Trophoblast cell (in vitro differentiated cells and primary cell): ENCODE measurements around the gene TM9SF1.
"Not testable (repeated sequence)": the region's sequence is repeated elsewhere in the genome, so short reads cannot be mapped to it uniquely, and the experiment has no call there.

Experiments
- DNase-seq, 2 donors: peaks; one replicate each; pipeline ENCODE4 v3.0.0-alpha.2; 2016
- H2AFZ ChIP-seq: 2 replicates; pipeline ENCODE4 v1.6.1; 2013; ENCODE audit warnings: low read length, moderate library complexity, mild to moderate bottlenecking; ENCODE audit not compliant: insufficient read depth, poor library complexity
- H2AK5ac ChIP-seq: 2 replicates; pipeline ENCODE4 v1.6.1; 2013; ENCODE audit warnings: mild to moderate bottlenecking, low read length
- H2BK120ac ChIP-seq: 2 replicates; pipeline ENCODE4 v1.6.1; 2013; ENCODE audit warnings: low read length, mild to moderate bottlenecking, moderate library complexity; ENCODE audit not compliant: insufficient read depth, poor library complexity
- H2BK12ac ChIP-seq: 2 replicates; pipeline ENCODE4 v1.6.1; 2013; ENCODE audit warnings: mild to moderate bottlenecking, low read length, moderate library complexity
- H2BK5ac ChIP-seq: 2 replicates; pipeline ENCODE4 v1.6.1; 2013; ENCODE audit warnings: low read length, low read depth, moderate library complexity, mild to moderate bottlenecking; ENCODE audit not compliant: poor library complexity
- H3K14ac ChIP-seq: 2 replicates; pipeline ENCODE4 v1.6.1; 2013; ENCODE audit warnings: mild to moderate bottlenecking, low read length
- H3K18ac ChIP-seq: 2 replicates; pipeline ENCODE4 v1.6.1; 2013; ENCODE audit warnings: mild to moderate bottlenecking, low read length
- H3K23ac ChIP-seq: 2 replicates; pipeline ENCODE4 v1.6.1; 2013; ENCODE audit warnings: low read length
- H3K27ac ChIP-seq: 2 replicates; pipeline ENCODE4 v1.5.1; 2013; ENCODE audit warnings: low read depth, mild to moderate bottlenecking, inconsistent platforms, low read length, moderate library complexity
- H3K27me3 ChIP-seq: 2 replicates; pipeline ENCODE4 v1.6.1; 2013; ENCODE audit warnings: inconsistent platforms, mild to moderate bottlenecking, low read length, moderate library complexity; ENCODE audit not compliant: insufficient read depth
- H3K36me3 ChIP-seq, 2 experiments: 1 replicate in 1 of 2; 2 replicates in 1 of 2; pipeline ENCODE4 v1.6.1; 2013; ENCODE audit warnings: low read length in 2 of 2, mild to moderate bottlenecking in 2 of 2, moderate library complexity in 1 of 2; ENCODE audit not compliant: insufficient read depth in 2 of 2, control insufficient read depth in 1 of 2
- H3K4ac ChIP-seq: 2 replicates; pipeline ENCODE4 v1.6.1; 2013; ENCODE audit warnings: low read depth, mild to moderate bottlenecking, low read length, moderate library complexity
- H3K4me1 ChIP-seq, 2 experiments: 1 replicate in 1 of 2; 2 replicates in 1 of 2; pipeline ENCODE4 v1.6.1; 2013; ENCODE audit warnings: low read length in 2 of 2, mild to moderate bottlenecking in 2 of 2, moderate library complexity in 1 of 2; ENCODE audit not compliant: insufficient read depth in 2 of 2, control insufficient read depth in 1 of 2
- H3K4me2 ChIP-seq: 2 replicates; pipeline ENCODE4 v1.6.1; 2013; ENCODE audit warnings: inconsistent platforms, mild to moderate bottlenecking, low read length, moderate library complexity
- H3K4me3 ChIP-seq: 2 replicates; pipeline ENCODE4 v1.5.1; 2013; ENCODE audit warnings: mild to moderate bottlenecking, low read depth, low read length, inconsistent platforms
- H3K79me1 ChIP-seq: one replicate; pipeline ENCODE4 v1.6.1; 2013; ENCODE audit warnings: low read length
- H3K79me2 ChIP-seq: 2 replicates; pipeline ENCODE4 v1.6.1; 2013; ENCODE audit warnings: low read length, mild to moderate bottlenecking; ENCODE audit not compliant: control insufficient read depth, insufficient read depth, poor library complexity
- H3K9ac ChIP-seq: 2 replicates; pipeline ENCODE4 v1.6.1; 2013; ENCODE audit warnings: mild to moderate bottlenecking, low read length
- H3K9me3 ChIP-seq: 2 replicates; pipeline ENCODE4 v1.6.1; 2013; ENCODE audit warnings: low read depth, mild to moderate bottlenecking, control low read depth, inconsistent platforms, low read length; ENCODE audit not compliant: insufficient read depth
- H4K12ac ChIP-seq: 2 replicates; pipeline ENCODE4 v1.6.1; 2013; ENCODE audit warnings: low read depth, mild to moderate bottlenecking, low read length, moderate library complexity
- H4K8ac ChIP-seq: 2 replicates; pipeline ENCODE4 v1.6.1; 2013; ENCODE audit warnings: low read depth, mild to moderate bottlenecking, low read length, moderate library complexity
- H4K91ac ChIP-seq: one replicate; pipeline ENCODE4 v1.6.1; 2013; ENCODE audit warnings: low read depth, mild to moderate bottlenecking, low read length, moderate library complexity
- WGBS: extraction: QIAGEN DNeasy Blood & Tissue Kit; methylation state at CpG from one replicate; pipeline ENCODE4 v1.1.7; 2013; ENCODE audit warnings: missing lambda C conversion rate; ENCODE audit not compliant: insufficient read length, insufficient coverage; ENCODE audit errors: extremely low coverage; 5-methylcytosine and 5-hydroxymethylcytosine counted together

TM9SF1 gene

GRCh38 chr14:24219080-24219479 lies 23.8 kb upstream of the TM9SF1 start:
- no peak overlapping the region for H3K4me3 ChIP-seq
- no peak overlapping the region for H2BK12ac ChIP-seq
- no peak overlapping the region for H3K27ac ChIP-seq
- peaks cover 7 to 8% of the 10 kb centered on the region in 2 experiments for H3K36me3 ChIP-seq
- H3K79me2 ChIP-seq: peaks cover 5% of the 10 kb centered on the region
- H3K9ac ChIP-seq: no peak overlapping the region
- no peak overlapping the region for H2AFZ ChIP-seq
- no peak overlapping the region for H3K18ac ChIP-seq
- no peak overlapping the region for H4K91ac ChIP-seq
- peaks cover 3% of the 10 kb centered on the region for H3K79me1 ChIP-seq
- H3K4me1 ChIP-seq: no peaks in the 10 kb centered on the region
- H3K27me3 ChIP-seq: no peaks in the 10 kb centered on the region
- no peak overlapping the region for H2BK5ac ChIP-seq
- no peak for DNase-seq
- no peak overlapping the region for H4K12ac ChIP-seq
- H3K23ac ChIP-seq: no peak overlapping the region
- no peak overlapping the region for H3K4me2 ChIP-seq
- no CpG with 5 or more reads among the region's 4 CpGs for WGBS
- no peak overlapping the region for H3K14ac ChIP-seq
- H3K4ac ChIP-seq: no peak overlapping the region
- H4K8ac ChIP-seq: no peak overlapping the region
- H3K9me3 ChIP-seq: no peaks in the 10 kb centered on the region
- H2BK120ac ChIP-seq: no peak overlapping the region
- no peak overlapping the region for H2AK5ac ChIP-seq

DNA sequence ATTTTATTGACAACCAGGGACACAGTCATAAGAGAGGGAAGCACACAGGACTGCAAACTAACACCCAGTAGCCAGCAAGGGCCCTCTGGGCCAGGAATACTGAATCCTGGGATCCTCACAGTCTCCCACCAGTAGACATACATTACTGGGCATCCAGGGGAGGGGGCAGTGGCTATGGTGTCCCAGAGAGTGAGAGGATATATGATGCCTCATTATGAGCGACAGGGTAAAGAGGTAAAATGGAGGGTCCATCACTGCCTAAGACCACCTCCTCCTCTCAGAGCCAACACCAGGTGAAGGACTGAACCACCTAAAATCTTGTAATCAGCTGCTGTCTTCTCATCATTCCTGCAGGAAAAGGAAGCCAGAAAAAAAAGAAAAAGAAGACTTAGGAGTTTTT lies 21.6 kb upstream of the TM9SF1 start:
- H4K91ac ChIP-seq, H3K79me2 ChIP-seq, H3K4ac ChIP-seq, H3K36me3 ChIP-seq, H2AK5ac ChIP-seq, H2BK12ac ChIP-seq, H3K18ac ChIP-seq, H3K79me1 ChIP-seq, H2BK120ac ChIP-seq, H3K23ac ChIP-seq, H3K27me3 ChIP-seq, H3K9me3 ChIP-seq, H2AFZ ChIP-seq, H3K14ac ChIP-seq, H3K4me1 ChIP-seq, H3K4me3 ChIP-seq, H3K9ac ChIP-seq, H3K27ac ChIP-seq, H4K8ac ChIP-seq, DNase-seq, H2BK5ac ChIP-seq, H3K4me2 ChIP-seq, H4K12ac ChIP-seq: not testable (repeated sequence)
- WGBS: no CpG with 5 or more reads among the region's 1 CpG

DNA sequence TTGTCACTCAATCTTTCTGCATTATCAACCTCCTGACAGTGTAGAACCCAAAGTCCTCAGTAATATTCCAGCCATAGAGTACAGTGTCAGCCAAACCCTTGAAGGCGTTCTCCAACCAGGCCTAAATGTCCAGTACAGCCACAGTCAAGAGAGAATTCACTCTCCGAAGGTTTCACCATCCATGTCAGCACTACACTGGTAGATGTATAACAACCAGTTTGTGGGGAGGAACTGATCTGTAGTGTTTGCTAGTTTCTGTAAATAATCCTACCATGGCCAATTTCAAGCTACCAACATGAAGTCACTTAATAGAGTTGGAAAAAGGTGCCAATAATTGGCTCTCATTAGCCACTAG lies 21.1 kb upstream of the TM9SF1 start:
- peaks cover 3% of the 10 kb centered on the region for H3K79me2 ChIP-seq
- no peak overlapping the region for H3K4me3 ChIP-seq
- H3K23ac ChIP-seq: no peak overlapping the region
- H3K79me1 ChIP-seq: peaks cover 8% of the 10 kb centered on the region
- no peak for DNase-seq
- H2AFZ ChIP-seq: no peak overlapping the region
- no peak overlapping the region for H3K4ac ChIP-seq
- H3K27me3 ChIP-seq: no peaks in the 10 kb centered on the region
- peaks cover 7 to 9% of the 10 kb centered on the region in 2 experiments for H3K36me3 ChIP-seq
- peak overlapping the region; percentile 72 for H3K4me2 ChIP-seq
- no peak overlapping the region for H2BK5ac ChIP-seq
- H3K14ac ChIP-seq: no peak overlapping the region
- H2AK5ac ChIP-seq: no peak overlapping the region
- no peak overlapping the region for H2BK12ac ChIP-seq
- no peak overlapping the region for H3K9ac ChIP-seq
- H3K4me1 ChIP-seq: peaks cover 0 to 2% of the 10 kb centered on the region in 2 experiments
- no peaks in the 10 kb centered on the region for H3K9me3 ChIP-seq
- no CpG with 5 or more reads among the region's 2 CpGs for WGBS
- H3K18ac ChIP-seq: no peak overlapping the region
- no peak overlapping the region for H3K27ac ChIP-seq
- H4K12ac ChIP-seq: no peak overlapping the region
- no peak overlapping the region for H4K91ac ChIP-seq
- no peak overlapping the region for H2BK120ac ChIP-seq
- no peak overlapping the region for H4K8ac ChIP-seq

- H3K18ac ChIP-seq: peak within 1 kb of the TSS; percentile 72
- H3K36me3 ChIP-seq: peaks cover 7 to 11% of the 10 kb centered on the region in 2 experiments
- DNase-seq: peak; percentile 83 to 91
- H3K9me3 ChIP-seq: no peaks in the 10 kb centered on the region
- peak within 1 kb of the TSS; percentile 42 for H3K4ac ChIP-seq
- peak within 1 kb of the TSS; percentile 75 for H3K4me3 ChIP-seq
- H3K23ac ChIP-seq: no peak within 1 kb of the TSS
- H4K12ac ChIP-seq: peak within 1 kb of the TSS; percentile 36
- peaks cover 0 to 2% of the 10 kb centered on the region in 2 experiments for H3K4me1 ChIP-seq
- peak within 1 kb of the TSS; percentile 29 for H2AK5ac ChIP-seq
- H3K9ac ChIP-seq: peak within 1 kb of the TSS; percentile 85
- no peak within 1 kb of the TSS for H2BK12ac ChIP-seq
- peaks cover 3% of the 10 kb centered on the region for H3K79me2 ChIP-seq
- peak within 1 kb of the TSS; percentile 69 for H2AFZ ChIP-seq
- peak within 1 kb of the TSS; percentile 13 for H2BK120ac ChIP-seq
- peaks cover 8% of the 10 kb centered on the region for H3K79me1 ChIP-seq
- H3K14ac ChIP-seq: peak within 1 kb of the TSS; percentile 69
- peak within 1 kb of the TSS; percentile 18 for H3K27ac ChIP-seq
- peak within 1 kb of the TSS; percentile 72 for H3K4me2 ChIP-seq
- no CpG with 5 or more reads among the region's 40 CpGs for WGBS
- H4K91ac ChIP-seq: peak within 1 kb of the TSS; percentile 73
- H3K27me3 ChIP-seq: no peaks in the 10 kb centered on the region
- peak within 1 kb of the TSS; percentile 88 for H4K8ac ChIP-seq
- H2BK5ac ChIP-seq: no peak within 1 kb of the TSS
Measured at GRCh38 chr14:24215495-24216344, 20.5 kb upstream of the TM9SF1 start, which contains the start of gene MDP1. MDP1 (minus strand) TSS chr14:24216066; CDS start chr14:24215955, 111 bp downstream.
